ENCODE measurements around the gene MAGEL2. TPM values are rescaled to one million over a fixed set of nuclear protein-coding genes. Genes with fewer than 3 reads are reported as not detected.

MAGEL2 gene
- total and polyA plus RNA-seq, 10 of the 15 experiments (the other 5 are each of a cell fraction or from before 2014, with no cell fraction given), result not detected

- TF ChIP-seq SKIL (IDR thresholded peaks at IDR 0.05; ENCODE audit: low read depth, poor library complexity, severe bottlenecking), result no peak
- no peak for TF ChIP-seq WRNIP1 (IDR thresholded peaks at IDR 0.05; ENCODE audit: borderline replicate concordance, low read depth, low read length)
- no peak for TF ChIP-seq USF1 (IDR thresholded peaks at IDR 0.05; ENCODE audit: borderline replicate concordance, extremely low read length, insufficient read depth, low read depth, low read length)
- no peak for TF ChIP-seq GATAD2B (conservative IDR thresholded peaks at IDR 0.05; ENCODE audit: low read depth)
Measured at GRCh38 chr15:23645371-23646164, 2.1 kb downstream of the MAGEL2 start (continued).

- Histone ChIP-seq H3K36me3 (ENCODE audit: control insufficient read depth in 2 of 2, insufficient read depth in 2 of 2, low read length in 1 of 2) (no peaks in the 10 kb centered on the region), H3K79me2 (ENCODE audit: control insufficient read depth, insufficient read depth, low read length) (no peaks in the 10 kb centered on the region), H3K27me3 (replicated peaks in 1 of 2; ENCODE audit: control insufficient read depth in 2 of 2, insufficient read depth in 2 of 2, low read length in 1 of 2) (no peaks in the 10 kb centered on the region), H4K20me1 (ENCODE audit: control insufficient read depth, insufficient read depth) (no peaks in the 10 kb centered on the region), H3K4me2 (ENCODE audit: control insufficient read depth, insufficient read depth) (no peak overlapping the region), H3K27ac (ENCODE audit: control insufficient read depth, insufficient read depth) (no peak overlapping the region), H2AFZ (ENCODE audit: control insufficient read depth, low read depth, low read length) (no peak overlapping the region), H3K9ac (ENCODE audit: control insufficient read depth, insufficient read depth, low read length) (no peak overlapping the region), H3K4me1 (ENCODE audit: control insufficient read depth, insufficient read depth, low read length) (no peaks in the 10 kb centered on the region), H3K9me3 (replicated peaks; ENCODE audit: control insufficient read depth, insufficient read depth, low read length) (no peaks in the 10 kb centered on the region; the same call in 2 of the 3 replicates), H3K4me3 (no peak overlapping the region)
- in situ Hi-C loops (cut with MboI), result loop anchor here (25.0 kb wide), 1 partner anchor 1867 kb away; no protein-coding TSS in a partner anchor
- SMC1A ChIA-PET (ENCODE audit: uncharacterized antibody, unreplicated experiment), result no interaction called here
- WGBS (ENCODE audit: insufficient coverage, insufficient replicate concordance, low lambda C conversion rate, missing lambda C conversion rate), result 34% methylated on average over 13 of the region's 13 CpGs
- ATAC-seq (no peak), FAIRE-seq (no peak), DNase-seq (ENCODE audit: low read depth, low spot score) (no peak)
- POLR2A ChIA-PET, result no interaction called here
- CTCF ChIA-PET, result no interaction called here
- RAD21 ChIA-PET (ENCODE audit: unreplicated experiment), result no interaction called here
- TF ChIP-seq CBX3 (IDR thresholded peaks at IDR 0.05; ENCODE audit: borderline replicate concordance, low read depth) (no peak), IRF4 (IDR thresholded peaks at IDR 0.05; ENCODE audit: low read depth, low read length) (no peak), SIN3A (IDR thresholded peaks at IDR 0.05; ENCODE audit: low read depth, low read length) (no peak), IKZF1 (conservative IDR thresholded peaks at IDR 0.05) (no peak)
- intact Hi-C loops (cut with micrococcal nuclease; ENCODE audit: unreplicated experiment), result loop anchor here (10.0 kb wide), 1 partner anchor 1860 kb away; no protein-coding TSS in a partner anchor
- BruUV-seq (replicated peaks), result no TSS peak
Measured at GRCh38 chr15:23644829-23645228, 2.8 kb downstream of the MAGEL2 start.

All from GM12878 (cell line).